ENCODE results near the gene PPP1R37. TPM values are rescaled to one million over a fixed set of nuclear protein-coding genes. Genes with fewer than 3 reads are reported as not detected.

The PPP1R37 gene
- total and polyA plus RNA-seq, 2 of the 13 experiments (the other 11 are each of a cell fraction or from before 2014, with no cell fraction given) = 9.0 to 14.3 TPM

DNA sequence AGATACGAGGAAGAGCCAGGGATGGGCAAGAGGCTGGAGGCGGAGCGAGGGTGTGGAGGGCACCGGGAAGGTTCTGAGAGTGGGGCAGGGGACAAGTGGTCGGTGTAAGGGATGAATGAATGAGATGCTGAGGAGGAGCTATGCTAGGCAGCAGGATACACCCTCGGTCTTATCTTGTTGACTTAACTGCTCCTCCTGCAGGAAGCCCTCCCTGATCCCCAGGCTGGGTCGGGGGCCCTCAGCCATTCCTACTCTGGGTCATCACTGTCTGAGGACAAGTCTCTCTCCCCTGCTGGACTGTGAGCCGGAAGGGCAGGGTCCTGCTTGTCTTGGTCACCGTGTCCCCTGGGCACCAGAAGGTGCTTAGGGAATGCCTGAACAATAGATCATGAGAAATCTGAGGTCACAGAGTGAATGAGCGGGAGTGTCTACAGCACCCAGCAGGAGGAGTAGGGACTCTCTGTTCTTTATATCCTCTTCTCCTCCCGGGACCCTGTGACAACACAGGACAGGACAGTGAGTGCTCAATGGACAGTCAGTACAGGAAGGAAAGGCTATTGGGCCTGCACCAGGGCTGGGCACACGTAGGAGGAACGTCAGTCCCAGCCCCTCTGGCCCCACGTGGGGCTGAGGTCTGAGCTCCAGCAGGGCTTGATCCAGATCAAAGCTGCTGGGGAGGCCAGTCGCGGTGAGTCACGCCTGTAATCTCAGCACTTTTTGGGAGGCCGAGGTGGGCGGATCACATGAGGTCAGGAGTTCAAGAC lies 61.3 kb downstream of the PPP1R37 start (continued):
- peak; percentile 31; the same call in 1 of the 2 replicates for TF ChIP-seq ZFP90 (CRISPR knock-in tag; IDR thresholded peaks at IDR 0.05; ENCODE audit: borderline replicate concordance)
- TF ChIP-seq, protein P1, sequence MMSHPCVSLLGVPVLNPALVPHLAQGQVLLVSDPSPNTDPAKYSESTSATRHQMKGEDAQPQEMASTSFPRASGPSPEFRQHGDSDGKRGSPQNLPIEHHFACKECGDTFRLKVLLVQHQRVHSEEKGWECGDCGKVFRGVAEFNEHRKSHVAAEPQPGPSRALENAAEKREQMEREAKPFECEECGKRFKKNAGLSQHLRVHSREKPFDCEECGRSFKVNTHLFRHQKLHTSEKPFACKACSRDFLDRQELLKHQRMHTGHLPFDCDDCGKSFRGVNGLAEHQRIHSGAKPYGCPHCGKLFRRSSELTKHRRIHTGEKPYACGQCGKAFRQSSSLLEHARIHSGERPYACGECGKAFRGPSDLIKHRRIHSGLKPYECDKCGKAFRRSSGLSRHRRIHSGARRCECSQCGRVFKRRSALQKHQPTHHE (CRISPR knock-in tag; IDR thresholded peaks at IDR 0.05; ENCODE audit: borderline replicate concordance) = no peak
- TF ChIP-seq GATA4 (IDR thresholded peaks at IDR 0.05; ENCODE audit: borderline replicate concordance, low read depth) = peak; percentile 70; the same call in 1 of the 2 replicates
- peak; percentile 94 for TF ChIP-seq SAP130 (CRISPR knock-in tag; IDR thresholded peaks at IDR 0.05; ENCODE audit: low read depth)
- TF ChIP-seq MEF2D (CRISPR knock-in tag; IDR thresholded peaks at IDR 0.05) = 0 out of 2 replicates have a peak, but pooled peaks have one; percentile 43
- TF ChIP-seq, protein P2, sequence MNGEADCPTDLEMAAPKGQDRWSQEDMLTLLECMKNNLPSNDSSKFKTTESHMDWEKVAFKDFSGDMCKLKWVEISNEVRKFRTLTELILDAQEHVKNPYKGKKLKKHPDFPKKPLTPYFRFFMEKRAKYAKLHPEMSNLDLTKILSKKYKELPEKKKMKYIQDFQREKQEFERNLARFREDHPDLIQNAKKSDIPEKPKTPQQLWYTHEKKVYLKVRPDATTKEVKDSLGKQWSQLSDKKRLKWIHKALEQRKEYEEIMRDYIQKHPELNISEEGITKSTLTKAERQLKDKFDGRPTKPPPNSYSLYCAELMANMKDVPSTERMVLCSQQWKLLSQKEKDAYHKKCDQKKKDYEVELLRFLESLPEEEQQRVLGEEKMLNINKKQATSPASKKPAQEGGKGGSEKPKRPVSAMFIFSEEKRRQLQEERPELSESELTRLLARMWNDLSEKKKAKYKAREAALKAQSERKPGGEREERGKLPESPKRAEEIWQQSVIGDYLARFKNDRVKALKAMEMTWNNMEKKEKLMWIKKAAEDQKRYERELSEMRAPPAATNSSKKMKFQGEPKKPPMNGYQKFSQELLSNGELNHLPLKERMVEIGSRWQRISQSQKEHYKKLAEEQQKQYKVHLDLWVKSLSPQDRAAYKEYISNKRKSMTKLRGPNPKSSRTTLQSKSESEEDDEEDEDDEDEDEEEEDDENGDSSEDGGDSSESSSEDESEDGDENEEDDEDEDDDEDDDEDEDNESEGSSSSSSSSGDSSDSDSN (CRISPR knock-in tag; IDR thresholded peaks at IDR 0.05) = 0 out of 2 replicates have a peak, but pooled peaks have one; percentile 23
- TF ChIP-seq MIER3 (CRISPR knock-in tag; IDR thresholded peaks at IDR 0.05; ENCODE audit: borderline replicate concordance) = 0 out of 2 replicates have a peak, but pooled peaks have one; percentile 22
- TF ChIP-seq, protein P3, sequence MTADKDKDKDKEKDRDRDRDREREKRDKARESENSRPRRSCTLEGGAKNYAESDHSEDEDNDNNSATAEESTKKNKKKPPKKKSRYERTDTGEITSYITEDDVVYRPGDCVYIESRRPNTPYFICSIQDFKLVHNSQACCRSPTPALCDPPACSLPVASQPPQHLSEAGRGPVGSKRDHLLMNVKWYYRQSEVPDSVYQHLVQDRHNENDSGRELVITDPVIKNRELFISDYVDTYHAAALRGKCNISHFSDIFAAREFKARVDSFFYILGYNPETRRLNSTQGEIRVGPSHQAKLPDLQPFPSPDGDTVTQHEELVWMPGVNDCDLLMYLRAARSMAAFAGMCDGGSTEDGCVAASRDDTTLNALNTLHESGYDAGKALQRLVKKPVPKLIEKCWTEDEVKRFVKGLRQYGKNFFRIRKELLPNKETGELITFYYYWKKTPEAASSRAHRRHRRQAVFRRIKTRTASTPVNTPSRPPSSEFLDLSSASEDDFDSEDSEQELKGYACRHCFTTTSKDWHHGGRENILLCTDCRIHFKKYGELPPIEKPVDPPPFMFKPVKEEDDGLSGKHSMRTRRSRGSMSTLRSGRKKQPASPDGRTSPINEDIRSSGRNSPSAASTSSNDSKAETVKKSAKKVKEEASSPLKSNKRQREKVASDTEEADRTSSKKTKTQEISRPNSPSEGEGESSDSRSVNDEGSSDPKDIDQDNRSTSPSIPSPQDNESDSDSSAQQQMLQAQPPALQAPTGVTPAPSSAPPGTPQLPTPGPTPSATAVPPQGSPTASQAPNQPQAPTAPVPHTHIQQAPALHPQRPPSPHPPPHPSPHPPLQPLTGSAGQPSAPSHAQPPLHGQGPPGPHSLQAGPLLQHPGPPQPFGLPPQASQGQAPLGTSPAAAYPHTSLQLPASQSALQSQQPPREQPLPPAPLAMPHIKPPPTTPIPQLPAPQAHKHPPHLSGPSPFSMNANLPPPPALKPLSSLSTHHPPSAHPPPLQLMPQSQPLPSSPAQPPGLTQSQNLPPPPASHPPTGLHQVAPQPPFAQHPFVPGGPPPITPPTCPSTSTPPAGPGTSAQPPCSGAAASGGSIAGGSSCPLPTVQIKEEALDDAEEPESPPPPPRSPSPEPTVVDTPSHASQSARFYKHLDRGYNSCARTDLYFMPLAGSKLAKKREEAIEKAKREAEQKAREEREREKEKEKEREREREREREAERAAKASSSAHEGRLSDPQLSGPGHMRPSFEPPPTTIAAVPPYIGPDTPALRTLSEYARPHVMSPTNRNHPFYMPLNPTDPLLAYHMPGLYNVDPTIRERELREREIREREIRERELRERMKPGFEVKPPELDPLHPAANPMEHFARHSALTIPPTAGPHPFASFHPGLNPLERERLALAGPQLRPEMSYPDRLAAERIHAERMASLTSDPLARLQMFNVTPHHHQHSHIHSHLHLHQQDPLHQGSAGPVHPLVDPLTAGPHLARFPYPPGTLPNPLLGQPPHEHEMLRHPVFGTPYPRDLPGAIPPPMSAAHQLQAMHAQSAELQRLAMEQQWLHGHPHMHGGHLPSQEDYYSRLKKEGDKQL (CRISPR knock-in tag; IDR thresholded peaks at IDR 0.05; ENCODE audit: low read depth) = 0 out of 2 replicates have a peak, but pooled peaks have one; percentile 19
- TF ChIP-seq ZBTB7B (CRISPR knock-in tag; IDR thresholded peaks at IDR 0.05) = 0 out of 2 replicates have a peak, but pooled peaks have one; percentile 12
- TF ChIP-seq ZNF703 (CRISPR knock-in tag; IDR thresholded peaks at IDR 0.05; ENCODE audit: borderline replicate concordance) = no peak
- TF ChIP-seq ZNF605 (CRISPR knock-in tag; IDR thresholded peaks at IDR 0.05) = peak; percentile 22; the same call in 1 of the 2 replicates
- peak; percentile 86 for TF ChIP-seq SP5 (CRISPR knock-in tag; IDR thresholded peaks at IDR 0.05; ENCODE audit: borderline replicate concordance, low read depth)
- TF ChIP-seq CREM (IDR thresholded peaks at IDR 0.05) = peak; percentile 82
- TF ChIP-seq CREM (CRISPR knock-in tag; IDR thresholded peaks at IDR 0.05) = no peak
- TF ChIP-seq ZZZ3 (CRISPR knock-in tag; IDR thresholded peaks at IDR 0.05; ENCODE audit: borderline replicate concordance) = no peak
- no peak for TF ChIP-seq ZNF180 (CRISPR knock-in tag; IDR thresholded peaks at IDR 0.05; ENCODE audit: borderline replicate concordance, low read depth)
- TF ChIP-seq CEBPB (IDR thresholded peaks at IDR 0.05; ENCODE audit: borderline replicate concordance, low read depth, low read length) = no peak
- TF ChIP-seq ZNF121 (CRISPR knock-in tag; IDR thresholded peaks at IDR 0.05) = peak; percentile 99

Measured in HepG2 (cell line).